ENCODE results near the gene ADCY3.

DNA sequence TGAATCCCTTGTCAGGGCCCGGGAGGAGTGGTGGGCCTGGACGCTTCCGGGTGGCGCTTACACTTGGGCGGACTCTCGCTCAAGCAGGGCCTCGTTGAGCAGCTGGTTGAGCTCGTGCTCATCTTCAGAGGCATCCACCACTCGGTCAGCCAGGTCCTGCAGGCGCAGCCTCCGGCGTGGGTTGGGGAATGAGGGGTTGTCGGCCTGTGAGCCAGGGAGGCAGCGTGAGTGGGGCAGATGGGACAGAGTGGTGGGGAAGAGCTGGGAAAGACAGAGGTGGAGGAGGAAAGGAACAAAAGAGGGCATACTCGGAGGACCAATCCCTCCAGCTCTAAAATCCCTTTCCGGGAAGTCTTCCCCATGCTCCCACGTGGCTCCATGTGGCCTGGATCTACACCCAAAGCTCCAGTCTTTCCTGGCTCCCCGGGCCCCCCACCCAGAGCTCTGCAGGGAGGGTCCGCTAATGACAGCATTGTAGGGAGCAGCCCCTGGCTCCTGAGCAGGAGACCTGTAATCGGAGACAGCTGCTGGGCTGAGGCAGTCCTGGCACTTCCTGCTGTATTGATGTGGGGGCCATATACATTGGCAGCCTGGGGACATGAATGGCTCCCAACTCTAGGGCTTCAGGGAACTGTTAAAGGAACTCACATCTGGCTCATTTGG is 85.2 kb downstream of the ADCY3 start:
- TF ChIP-seq POLR2A (IDR thresholded peaks at IDR 0.05; ENCODE audit: low read depth, low read length) (no peak), TAF1 (IDR thresholded peaks at IDR 0.05; ENCODE audit: borderline replicate concordance, low read depth, low read length) (no peak), POLR2AphosphoS5 (IDR thresholded peaks at IDR 0.05; ENCODE audit: low read depth, low read length) (no peak)

Measured in GM12892 (cell line).